HepG2 (cell line): ENCODE data around the gene ADAM15. TPM values are rescaled to one million over a fixed set of nuclear protein-coding genes. Genes with fewer than 3 reads are reported as not detected.

ENCODE experiments used
- ATAC-seq: fragments of 200-7000 bp; cut with Tn5 transposase; 3 replicates; pipeline ENCODE4 v1.9.1; 2020; ENCODE audit warnings: mild to moderate bottlenecking, moderate library complexity
- BruUV-seq: library from RNA; stranded (reverse); fragments of 400-500 nt; replicated peaks from 2 replicates; lab custom pipeline; 2021; lab: Mats Ljungman, UMichigan
- CTCF ChIA-PET: fragments of 300-600 bp; formaldehyde crosslinking; extraction: SDS; loops from one replicate; lab custom pipeline; 2021; ENCODE audit warnings: low total read pairs, inconsistent platforms, low intra/inter-chr PET ratio; lab: Yijun Ruan, JAX
- POLR2A ChIA-PET: fragments of 350-600 bp; sonication (Branson Sonifier 250); formaldehyde crosslinking; loops from one replicate; lab custom pipeline; 2020; ENCODE audit warnings: antibody characterized with exemption, inconsistent platforms; lab: Yijun Ruan, JAX
- DNase-seq: peaks from one replicate; pipeline ENCODE4 v3.0.0-alpha.2; 2015; ENCODE audit warnings: low spot score
- FAIRE-seq: peaks from 3 replicates; lab custom pipeline; 2011; peaks lifted over from hg19 to GRCh38; lab: Jason Lieb, UNC
- H2AFZ ChIP-seq: one replicate; pipeline ENCODE4 v1.6.1; 2011; ENCODE audit warnings: low read length, inconsistent platforms
- H3K27ac ChIP-seq: fragments of 300-600 bp; 3 replicates; pipeline ENCODE4 v1.8.0; 2011; ENCODE audit warnings: mixed run types, mild to moderate bottlenecking, mixed read lengths, low read length, inconsistent platforms; ENCODE audit not compliant: insufficient read depth; ENCODE audit errors: extremely low read length
- H3K27me3 ChIP-seq, 2 experiments: fragments of 200-600 bp in 1 of 2; 2 replicates in 1 of 2; 3 replicates in 1 of 2; pipeline versions ENCODE4 v1.6.0 to v1.8.0; 2011; ENCODE audit warnings: low read length in 2 of 2, mild to moderate bottlenecking in 2 of 2, moderate library complexity in 2 of 2, inconsistent platforms in 1 of 2; ENCODE audit not compliant: insufficient read depth in 2 of 2, control insufficient read depth in 1 of 2
- H3K36me3 ChIP-seq, 2 experiments: fragments of 200-600 bp in 1 of 2; replicated peaks in 1 of 2; 2 replicates in 1 of 2; 3 replicates in 1 of 2; pipeline versions ENCODE4 v1.5.1 to v1.8.0; 2011; ENCODE audit warnings: low read length in 2 of 2, inconsistent platforms in 1 of 2; ENCODE audit not compliant: insufficient read depth in 2 of 2, control insufficient read depth in 1 of 2
- H3K4me1 ChIP-seq: 2 replicates; pipeline ENCODE4 v1.5.1; 2012; ENCODE audit warnings: low read length, inconsistent platforms; ENCODE audit not compliant: insufficient read depth
- H3K4me2 ChIP-seq: 2 replicates; pipeline ENCODE4 v1.6.0; 2011; ENCODE audit warnings: low read depth, low read length, inconsistent platforms
- H3K4me3 ChIP-seq, 3 experiments: fragments of 200-600 bp in 1 of 3; sonication (generic), shearing (Covaris generic) in 1 of 3; replicated peaks in 1 of 3; 2 replicates each; pipeline ENCODE4 v1.5.1; 2011 to 2016; ENCODE audit warnings: low read length in 3 of 3, inconsistent platforms in 2 of 3, low read depth in 2 of 3, mild to moderate bottlenecking in 2 of 3, control low read depth in 1 of 3, mixed read lengths in 1 of 3; ENCODE audit not compliant: insufficient read depth in 1 of 3
- H3K79me2 ChIP-seq: one replicate; pipeline ENCODE4 v1.6.1; 2011; ENCODE audit warnings: low read length, inconsistent platforms; ENCODE audit not compliant: insufficient read depth
- H3K9ac ChIP-seq: 2 replicates; pipeline ENCODE4 v1.6.0; 2011; ENCODE audit warnings: mild to moderate bottlenecking, low read depth, low read length, inconsistent platforms; ENCODE audit not compliant: insufficient read depth
- H3K9me3 ChIP-seq: 2 replicates; pipeline ENCODE4 v1.5.1; 2012; ENCODE audit warnings: mild to moderate bottlenecking, low read length
- H4K20me1 ChIP-seq: 2 replicates; pipeline ENCODE4 v1.6.0; 2011; ENCODE audit warnings: inconsistent platforms, mild to moderate bottlenecking, low read length, moderate library complexity; ENCODE audit not compliant: insufficient read depth
- CCDC6 ChIP-seq: sonication (generic); formaldehyde crosslinking; IDR thresholded peaks from 2 replicates; pipeline ENCODE4 v1.8.1; 2022; ENCODE audit warnings: mild to moderate bottlenecking, missing genetic modification reagents, moderate library complexity
- GABPA ChIP-seq, 2 experiments: IDR thresholded peaks; 2 replicates each; pipeline ENCODE4 v1.6.1; 2011 to 2016; ENCODE audit warnings: low read depth in 2 of 2, low read length in 1 of 2, missing biosample characterization in 1 of 2, missing genetic modification characterization in 1 of 2
- HIC2 ChIP-seq: sonication (generic); formaldehyde crosslinking; IDR thresholded peaks from 2 replicates; pipeline ENCODE4 v1.9.0; 2022; ENCODE audit warnings: low read depth, missing genetic modification reagents
- ZNF720 ChIP-seq: sonication (generic); formaldehyde crosslinking; IDR thresholded peaks from 2 replicates; pipeline ENCODE4 v1.4.0; 2020; ENCODE audit warnings: missing genetic modification reagents
- ZNF883 ChIP-seq: sonication (generic); formaldehyde crosslinking; IDR thresholded peaks from 2 replicates; pipeline ENCODE4 v1.5.1; 2020; ENCODE audit warnings: mild to moderate bottlenecking, missing genetic modification reagents; ENCODE audit errors: not compliant biosample characterization
- ZSCAN12 ChIP-seq: sonication (generic); formaldehyde crosslinking; IDR thresholded peaks from 2 replicates; pipeline ENCODE4 v1.9.0; 2021; ENCODE audit warnings: mild to moderate bottlenecking, missing genetic modification reagents
- WGBS: methylation state at CpG from one replicate; pipeline ENCODE4 v1.1.6; 2017; ENCODE audit warnings: low lambda C conversion rate; 5-methylcytosine and 5-hydroxymethylcytosine counted together
- in situ Hi-C: cut with HindIII; loops from 2 replicates; pipeline ENCODE4 v1.10.0; 2017; ENCODE audit warnings: low pct_unique_long_range_greater_than_20kb; ENCODE audit not compliant: extremely low pct_ligation_motif_present
- intact Hi-C: fragments of 100-400 bp; cut with micrococcal nuclease; formaldehyde crosslinking; loops from one replicate; pipeline ENCODE4 v1.10.0; 2022; ENCODE audit not compliant: unreplicated experiment
- polyA plus RNA-seq, 8 experiments: library from polyadenylated mRNA; depleted of rRNA in 3 of 8; stranded (reverse) in 7 of 8; unstranded in 1 of 8; fragments of >200 nt; fragmentation: Illumina TruSeq in 4 of 8; extraction: Trizol in 4 of 8; gene quantifications; 2 replicates each; pipeline versions ENCODE4 v1.2.1 to v1.2.3, GENCODE V29; 2011 to 2016; ENCODE audit warnings: low read depth in 4 of 8, missing spikeins in 1 of 8, mixed read lengths in 1 of 8; ENCODE audit not compliant: insufficient read depth in 1 of 8
- total RNA-seq, 5 experiments: library from RNA; depleted of rRNA; stranded (reverse); fragments of >200 nt; fragmentation: Illumina TruSeq; extraction: Trizol; gene quantifications; 2 replicates each; pipeline ENCODE4 v1.2.3, GENCODE V29; 2016; ENCODE audit warnings: low read depth in 1 of 5

Gene ADAM15
- total and polyA plus RNA-seq, 2 of the 13 experiments (the other 11 are each of a cell fraction or from before 2014, with no cell fraction given): 17.9 to 25.6 TPM

- no peak overlapping the region for H2AFZ ChIP-seq
- H3K79me2 ChIP-seq: no peaks in the 10 kb centered on the region
- no peaks in the 10 kb centered on the region for H3K36me3 ChIP-seq
- no peak overlapping the region for H3K27ac ChIP-seq
- POLR2A ChIA-PET: interaction anchor here (1.3 to 4.7 kb wide), 2 partner anchors 19 to 27 kb away, joined by 3 to 32 read pairs; partner anchors contain the start of genes EFNA1 and SLC50A1
- H3K4me1 ChIP-seq: peaks cover 69% of the 10 kb centered on the region
- in situ Hi-C loops: no loop called here
- H3K4me2 ChIP-seq: no peak overlapping the region
- no TSS peak for BruUV-seq
- H4K20me1 ChIP-seq: no peaks in the 10 kb centered on the region
- FAIRE-seq: no peak
- no peak for TF ChIP-seq GABPA (IDR thresholded peaks at IDR 0.05; ENCODE audit: low read depth, low read length)
- TF ChIP-seq GABPA (CRISPR knock-in tag; IDR thresholded peaks at IDR 0.05; ENCODE audit: low read depth): no peak
- no peak for TF ChIP-seq ZSCAN12
- no peak for TF ChIP-seq ZNF883 (CRISPR knock-in tag)
- H3K9ac ChIP-seq: no peak overlapping the region
- no peak overlapping the region for H3K4me3 ChIP-seq
- no peak for ATAC-seq
- intact Hi-C loops: no loop called here
- no peaks in the 10 kb centered on the region for H3K9me3 ChIP-seq
- no peaks in the 10 kb centered on the region for H3K27me3 ChIP-seq
- 75% methylated on average over 5 of the region's 5 CpGs for WGBS
- CTCF ChIA-PET: no interaction called here
- DNase-seq: no peak
Observed at GRCh38 chr1:155108296-155108695, 57.2 kb downstream of the ADAM15 start.

- intact Hi-C loops: loop anchor here (5.0 kb wide), 1 partner anchor 407 kb away; no protein-coding TSS in a partner anchor
- H2AFZ ChIP-seq: no peak overlapping the region
- H3K79me2 ChIP-seq: no peaks in the 10 kb centered on the region
- ATAC-seq: no peak
- WGBS: 74% methylated on average over 8 of the region's 8 CpGs
- POLR2A ChIA-PET: interaction anchor here (0.8 kb wide), 1 partner anchor 16 kb away, joined by 3 read pairs; no protein-coding TSS in a partner anchor
- DNase-seq: no peak
- H3K4me2 ChIP-seq: no peak overlapping the region
- in situ Hi-C loops: no loop called here
- CTCF ChIA-PET: no interaction called here
- H4K20me1 ChIP-seq: no peaks in the 10 kb centered on the region
- TF ChIP-seq HIC2: no peak
- TF ChIP-seq CCDC6 (CRISPR knock-in tag): no peak
- no peak for TF ChIP-seq ZNF720 (CRISPR knock-in tag)
- no peak overlapping the region for H3K27ac ChIP-seq
- H3K9ac ChIP-seq: no peak overlapping the region
- H3K36me3 ChIP-seq: no peaks in the 10 kb centered on the region
- H3K4me3 ChIP-seq: no peak overlapping the region
- no peaks in the 10 kb centered on the region for H3K9me3 ChIP-seq
- H3K4me1 ChIP-seq: peaks cover 54% of the 10 kb centered on the region
- H3K27me3 ChIP-seq: no peaks in the 10 kb centered on the region
- no peak for FAIRE-seq
- BruUV-seq: no TSS peak
Observed at GRCh38 chr1:155110381-155110780, 59.3 kb downstream of the ADAM15 start.
